Adipocyte (in vitro differentiated cells): Measurements from ENCODE around the gene C1orf146.
"Not testable (repeated sequence)": the region's sequence is repeated elsewhere in the genome, so short reads cannot be mapped to it uniquely, and the experiment has no call there.

Experiments
- DNase-seq: peaks from one replicate; pipeline ENCODE4 v3.0.0-alpha.2; 2015; ENCODE audit warnings: low read depth
- H3K27me3 ChIP-seq: replicated peaks from 2 replicates; pipeline ENCODE4 v1.7.0; 2013; ENCODE audit warnings: mild to moderate bottlenecking, low read length, moderate library complexity; ENCODE audit not compliant: control insufficient read depth, insufficient read depth
- H3K36me3 ChIP-seq: 2 replicates; pipeline ENCODE4 v1.7.0; 2013; ENCODE audit warnings: low read length, mild to moderate bottlenecking, moderate library complexity; ENCODE audit not compliant: control insufficient read depth, insufficient read depth, severe bottlenecking
- H3K4me1 ChIP-seq: 2 replicates; pipeline ENCODE4 v1.7.0; 2013; ENCODE audit warnings: mild to moderate bottlenecking, low read length, moderate library complexity; ENCODE audit not compliant: control insufficient read depth, insufficient read depth
- H3K4me3 ChIP-seq: 2 replicates; pipeline ENCODE4 v1.7.0; 2013; ENCODE audit warnings: mild to moderate bottlenecking, low read length, moderate library complexity
- H3K9ac ChIP-seq: 2 replicates; pipeline ENCODE4 v1.7.0; 2013; ENCODE audit warnings: mild to moderate bottlenecking, low read length, moderate library complexity
- H3K9me3 ChIP-seq: 2 replicates; pipeline ENCODE4 v1.7.0; 2013; ENCODE audit warnings: mild to moderate bottlenecking, low read length, moderate library complexity; ENCODE audit not compliant: control insufficient read depth

C1orf146 gene

DNA sequence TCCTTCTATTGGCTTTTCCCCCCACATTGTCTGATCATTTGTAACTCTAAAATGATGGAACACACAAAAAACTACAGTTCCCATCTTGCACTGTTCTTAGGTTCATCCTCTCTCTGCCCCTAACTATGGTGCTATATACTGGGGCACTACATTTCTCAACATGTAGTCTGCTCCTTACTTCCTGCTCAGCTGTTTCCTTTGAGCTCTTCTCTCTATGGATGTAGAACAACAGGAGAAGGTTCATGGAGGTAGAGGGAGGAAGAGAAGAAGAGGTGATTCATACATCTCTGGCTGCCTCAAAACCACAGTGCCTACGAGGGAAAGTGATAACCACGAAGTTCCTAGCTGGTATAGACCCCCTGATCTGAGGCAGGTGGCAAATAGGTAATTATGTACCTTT, 7.0 kb upstream of the C1orf146 start:
- peak; percentile 18 for DNase-seq
- H3K4me1 ChIP-seq: peaks cover 6% of the 10 kb centered on the region
- H3K9me3 ChIP-seq: peaks cover 13% of the 10 kb centered on the region
- H3K36me3 ChIP-seq: no peaks in the 10 kb centered on the region
- H3K4me3 ChIP-seq: no peak overlapping the region
- H3K9ac ChIP-seq: no peak overlapping the region
- no peaks in the 10 kb centered on the region for H3K27me3 ChIP-seq

GRCh38 chr1:92211166-92211565, 6.5 kb upstream of the C1orf146 start:
- Histone ChIP-seq H3K27me3 (no peaks in the 10 kb centered on the region), H3K36me3 (no peaks in the 10 kb centered on the region), H3K4me1 (peaks cover 6% of the 10 kb centered on the region), H3K9me3 (peaks cover 9% of the 10 kb centered on the region), H3K9ac (no peak overlapping the region), H3K4me3 (no peak overlapping the region)
- peak; percentile 79 for DNase-seq

DNA sequence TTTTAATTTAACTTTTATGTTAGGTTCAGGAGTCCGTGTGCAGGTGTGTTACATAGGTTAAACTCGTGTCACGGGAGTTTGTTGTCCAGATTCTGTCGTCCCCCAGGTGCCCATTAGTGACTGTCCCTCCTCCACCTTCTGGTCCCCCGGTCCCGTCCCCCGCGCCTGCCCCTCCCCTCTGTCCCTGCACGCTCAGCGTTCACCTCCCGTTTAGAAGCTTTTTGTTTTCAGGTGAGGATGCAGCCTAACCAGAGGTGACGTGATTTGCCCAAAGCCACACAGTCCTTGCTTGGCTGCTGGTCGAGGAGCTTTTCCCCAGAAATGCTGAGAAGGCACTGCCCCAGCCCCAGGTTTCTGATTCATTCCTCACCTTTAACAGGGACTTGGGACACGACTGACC, 844 bp downstream of the C1orf146 start:
- Histone ChIP-seq H3K36me3 (no peaks in the 10 kb centered on the region), H3K9me3 (no peaks in the 10 kb centered on the region), H3K4me3 (no peak overlapping the region), H3K4me1 (no peaks in the 10 kb centered on the region), H3K27me3 (no peaks in the 10 kb centered on the region), H3K9ac (no peak overlapping the region)
- no peak for DNase-seq

GRCh38 chr1:92219028-92219427, 1.3 kb downstream of the C1orf146 start:
- no peaks in the 10 kb centered on the region for H3K36me3 ChIP-seq
- H3K9ac ChIP-seq: no peak overlapping the region
- H3K27me3 ChIP-seq: no peaks in the 10 kb centered on the region
- DNase-seq: no peak
- no peaks in the 10 kb centered on the region for H3K9me3 ChIP-seq
- no peak overlapping the region for H3K4me3 ChIP-seq
- H3K4me1 ChIP-seq: no peaks in the 10 kb centered on the region

DNA sequence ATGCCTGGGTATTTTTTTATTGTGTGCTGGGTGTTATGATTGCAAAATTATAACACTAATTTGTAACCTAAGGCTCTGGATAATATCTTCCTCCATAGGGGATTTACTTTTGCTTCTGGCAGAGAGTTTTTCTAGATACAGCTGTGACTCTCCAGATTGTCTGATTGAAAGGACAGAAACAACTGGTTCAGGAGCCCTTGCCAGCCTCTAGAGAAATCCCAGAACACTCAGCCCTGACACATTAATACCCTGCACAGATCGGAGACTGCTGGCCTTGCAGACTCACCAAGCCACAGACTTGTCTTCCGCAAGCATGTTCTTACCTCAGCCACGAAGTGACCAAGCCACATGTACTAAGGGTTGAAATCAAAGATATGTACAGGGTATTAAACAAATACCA, 10.7 kb downstream of the C1orf146 start:
- Histone ChIP-seq H3K9me3 (no peaks in the 10 kb centered on the region), H3K9ac (no peak overlapping the region), H3K4me1 (no peaks in the 10 kb centered on the region), H3K36me3 (no peaks in the 10 kb centered on the region), H3K27me3 (no peaks in the 10 kb centered on the region), H3K4me3 (no peak overlapping the region)
- no peak for DNase-seq

GRCh38 chr1:92230736-92231135, 13.0 kb downstream of the C1orf146 start:
- Histone ChIP-seq H3K4me3 (no peak overlapping the region), H3K9ac (no peak overlapping the region), H3K9me3 (no peaks in the 10 kb centered on the region), H3K4me1 (no peaks in the 10 kb centered on the region), H3K36me3 (no peaks in the 10 kb centered on the region), H3K27me3 (no peaks in the 10 kb centered on the region)
- no peak for DNase-seq

GRCh38 chr1:92240034-92240433, 22.3 kb downstream of the C1orf146 start:
- no peak overlapping the region for H3K9ac ChIP-seq
- H3K4me1 ChIP-seq: no peaks in the 10 kb centered on the region
- H3K36me3 ChIP-seq: no peaks in the 10 kb centered on the region
- no peaks in the 10 kb centered on the region for H3K9me3 ChIP-seq
- no peak overlapping the region for H3K4me3 ChIP-seq
- peak; percentile 22 for DNase-seq
- no peaks in the 10 kb centered on the region for H3K27me3 ChIP-seq

DNA sequence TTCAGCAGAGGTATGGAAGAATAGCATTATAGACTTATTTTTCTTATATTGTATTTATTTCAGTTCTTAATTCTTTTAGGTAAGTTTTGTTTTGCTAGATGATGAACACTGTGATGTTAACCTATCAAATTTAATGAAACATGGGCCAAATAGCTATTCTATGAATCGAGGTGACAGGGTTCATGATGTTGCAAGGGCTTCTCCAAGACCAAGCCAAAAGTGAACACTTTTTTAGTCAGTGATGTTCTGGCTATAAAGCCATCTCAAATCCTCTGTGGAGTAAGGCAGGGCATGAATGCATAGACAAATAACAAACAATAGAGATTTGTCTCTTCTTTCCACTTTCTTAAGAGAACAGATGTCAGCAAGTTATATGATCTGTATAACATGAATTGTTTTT, 26.7 kb downstream of the C1orf146 start:
- Histone ChIP-seq H3K4me1 (no peaks in the 10 kb centered on the region), H3K9me3 (no peaks in the 10 kb centered on the region), H3K36me3 (peaks cover 25% of the 10 kb centered on the region), H3K4me3 (no peak overlapping the region), H3K9ac (no peak overlapping the region), H3K27me3 (no peaks in the 10 kb centered on the region)
- DNase-seq: peak; percentile 15

DNA sequence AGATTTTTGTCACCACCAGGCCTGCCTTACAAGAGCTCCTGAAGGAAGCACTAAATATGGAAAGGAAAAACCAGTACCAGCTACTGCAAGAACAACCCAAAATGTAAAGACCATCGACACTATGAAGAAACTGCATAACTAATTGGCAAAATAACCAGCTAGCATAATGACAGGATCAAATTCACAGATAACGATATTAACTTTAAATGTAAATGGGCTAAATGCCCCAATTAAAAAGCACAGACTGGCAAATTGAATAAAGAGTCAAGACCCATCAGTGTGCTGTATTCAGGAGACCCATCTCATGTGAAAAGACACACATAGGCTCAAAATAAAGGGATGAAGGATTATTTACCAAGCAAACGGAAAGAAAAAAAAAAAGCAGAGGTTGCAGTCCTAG, 37.0 kb downstream of the C1orf146 start:
- H3K36me3 ChIP-seq: peaks cover 26% of the 10 kb centered on the region
- H3K27me3 ChIP-seq, H3K9ac ChIP-seq, DNase-seq, H3K4me1 ChIP-seq, H3K9me3 ChIP-seq, H3K4me3 ChIP-seq: not testable (repeated sequence)

DNA sequence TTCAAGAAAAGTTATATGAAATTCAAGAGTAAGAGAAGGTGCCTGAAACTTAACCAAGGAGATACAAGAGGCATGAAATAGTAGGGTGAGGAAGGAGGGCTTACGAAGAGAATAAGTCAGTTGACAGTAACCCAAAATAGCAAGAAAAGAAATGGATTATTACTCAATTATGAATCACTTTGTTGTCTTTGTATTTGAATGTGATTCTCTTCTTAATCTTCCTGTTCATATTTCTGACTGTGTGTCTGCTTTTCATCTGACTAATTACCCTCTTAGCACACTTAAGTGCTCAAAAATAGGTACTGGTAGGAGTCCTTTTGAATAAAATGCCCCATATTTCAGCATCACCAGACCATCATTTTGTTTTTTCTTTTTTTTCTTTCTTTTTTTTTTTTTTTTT, 41.6 kb downstream of the C1orf146 start:
- H3K4me1 ChIP-seq: no peaks in the 10 kb centered on the region
- peaks cover 10% of the 10 kb centered on the region for H3K9me3 ChIP-seq
- peak; percentile 2 for DNase-seq
- no peak overlapping the region for H3K4me3 ChIP-seq
- no peak overlapping the region for H3K9ac ChIP-seq
- H3K27me3 ChIP-seq: no peaks in the 10 kb centered on the region
- H3K36me3 ChIP-seq: peaks cover 40% of the 10 kb centered on the region

GRCh38 chr1:92262516-92262915, 44.8 kb downstream of the C1orf146 start:
- Histone ChIP-seq H3K27me3 (no peaks in the 10 kb centered on the region), H3K4me1 (no peaks in the 10 kb centered on the region), H3K9ac (no peak overlapping the region), H3K9me3 (no peaks in the 10 kb centered on the region), H3K36me3 (peaks cover 44% of the 10 kb centered on the region), H3K4me3 (no peak overlapping the region)
- no peak for DNase-seq

DNA sequence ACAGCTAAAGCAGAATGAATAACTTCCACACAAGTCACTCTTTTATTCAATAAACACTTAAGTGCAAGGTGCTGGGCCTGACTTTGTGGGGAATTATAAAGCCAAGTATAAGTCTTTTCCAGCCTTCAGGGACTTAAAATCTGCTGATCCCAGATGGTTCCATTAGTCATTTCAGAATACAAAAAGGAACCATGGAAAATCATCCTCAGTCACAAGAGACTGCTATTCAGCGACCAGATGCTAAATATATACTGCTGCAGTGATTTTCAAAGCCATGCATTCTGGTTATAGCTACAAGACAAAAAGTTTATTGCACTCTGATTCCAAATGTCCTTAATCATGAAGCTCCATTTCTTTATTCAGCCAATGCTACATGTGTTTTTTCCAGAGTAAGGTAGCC, 55.3 kb downstream of the C1orf146 start:
- H3K27me3 ChIP-seq: no peaks in the 10 kb centered on the region
- H3K36me3 ChIP-seq: peaks cover 47% of the 10 kb centered on the region
- no peak overlapping the region for H3K9ac ChIP-seq
- H3K4me1 ChIP-seq: no peaks in the 10 kb centered on the region
- H3K4me3 ChIP-seq: no peak overlapping the region
- H3K9me3 ChIP-seq: no peaks in the 10 kb centered on the region
- DNase-seq: no peak
